PC-3 (cell line): ENCODE data around the gene PDE6G. TPM values are rescaled to one million over a fixed set of nuclear protein-coding genes. Genes with fewer than 3 reads are reported as not detected.
A peak's percentile ranks its signal among the peaks of the same experiment; 100 is the strongest.

Experiments used
- ATAC-seq: fragments of 200-7000 bp; cut with Tn5 transposase; 2 replicates; pipeline ENCODE4 v1.9.1; 2020; ENCODE audit warnings: mild to moderate bottlenecking, moderate library complexity
- BruUV-seq: library from RNA; stranded (reverse); fragments of 400-500 nt; replicated peaks from 2 replicates; lab custom pipeline; 2021; lab: Mats Ljungman, UMichigan
- CTCF ChIA-PET: fragments of 300-600 bp; sonication (Branson Sonifier 250); formaldehyde crosslinking; loops from one replicate; lab custom pipeline; 2022; ENCODE audit warnings: antibody characterized with exemption; lab: Charles Lee
- POLR2A ChIA-PET: fragments of 300-600 bp; sonication (Branson Sonifier 250); formaldehyde crosslinking; loops from one replicate; lab custom pipeline; 2022; ENCODE audit warnings: antibody characterized with exemption; ENCODE audit not compliant: unreplicated experiment; lab: Charles Lee
- DNase-seq: peaks from one replicate; pipeline ENCODE4 v3.0.0-alpha.2; 2015
- H2AFZ ChIP-seq: fragments of 300-600 bp; sonication (generic); 2 replicates; pipeline ENCODE4 v1.6.0; 2016; ENCODE audit warnings: antibody characterized with exemption, low read length
- H3F3A ChIP-seq: fragments of 300-600 bp; sonication (generic); one replicate; pipeline ENCODE4 v1.6.0; 2017; ENCODE audit warnings: antibody characterized with exemption, low read length, control low read depth, mild to moderate bottlenecking; ENCODE audit not compliant: unreplicated experiment
- H3K27ac ChIP-seq: fragments of 300-600 bp; sonication (generic); 2 replicates; pipeline ENCODE4 v1.5.1; 2016; ENCODE audit warnings: mild to moderate bottlenecking, low read length
- H3K27me3 ChIP-seq: fragments of 300-600 bp; sonication (generic); 2 replicates; pipeline ENCODE4 v1.6.1; 2016; ENCODE audit warnings: low read length, mixed read lengths
- H3K36me3 ChIP-seq: fragments of 300-600 bp; sonication (generic); 2 replicates; pipeline ENCODE4 v1.6.1; 2016; ENCODE audit warnings: low read depth, mixed run types, low read length, mixed read lengths
- H3K4me1 ChIP-seq: fragments of 300-600 bp; sonication (generic); 2 replicates; pipeline ENCODE4 v1.5.1; 2016; ENCODE audit warnings: low read length; ENCODE audit not compliant: insufficient read depth
- H3K4me2 ChIP-seq: fragments of 300-600 bp; sonication (generic); 2 replicates; pipeline ENCODE4 v1.6.0; 2016; ENCODE audit warnings: low read length
- H3K4me3 ChIP-seq: fragments of 300-600 bp; sonication (generic); 2 replicates; pipeline ENCODE4 v1.5.1; 2016; ENCODE audit warnings: mild to moderate bottlenecking, low read length, mixed read lengths
- H3K79me2 ChIP-seq: fragments of 300-600 bp; sonication (generic); 2 replicates; pipeline ENCODE4 v1.6.1; 2017; ENCODE audit warnings: low read length, mixed read lengths
- H3K9ac ChIP-seq: fragments of 300-600 bp; sonication (generic); 2 replicates; pipeline ENCODE4 v1.6.0; 2016; ENCODE audit warnings: mild to moderate bottlenecking, low read length
- H3K9me2 ChIP-seq: fragments of 300-600 bp; sonication (generic); replicated peaks from 2 replicates; pipeline ENCODE4 v1.6.1; 2016; ENCODE audit warnings: mixed run types, low read length, mixed read lengths
- H3K9me3 ChIP-seq: fragments of 300-600 bp; sonication (generic); 2 replicates; pipeline ENCODE4 v1.6.1; 2016; ENCODE audit warnings: low read length, mixed read lengths
- H4K20me1 ChIP-seq: fragments of 300-600 bp; sonication (generic); 2 replicates; pipeline ENCODE4 v1.6.1; 2016; ENCODE audit warnings: low read length, mixed read lengths
- EZH2 ChIP-seq: fragments of 300-600 bp; sonication (generic); IDR thresholded peaks from one replicate; pipeline ENCODE4 v1.6.1; 2017; ENCODE audit warnings: antibody characterized with exemption, mild to moderate bottlenecking, low read length; ENCODE audit not compliant: unreplicated experiment
- EZH2phosphoT487 ChIP-seq: fragments of 300-600 bp; sonication (generic); IDR thresholded peaks from 2 replicates; pipeline ENCODE4 v1.6.1; 2018; ENCODE audit warnings: mild to moderate bottlenecking, antibody characterized with exemption, low read length, borderline replicate concordance
- intact Hi-C: fragments of 100-400 bp; cut with micrococcal nuclease; formaldehyde crosslinking; loops from 2 replicates; pipeline ENCODE4 v1.9.0; 2023
- total RNA-seq: library from RNA; depleted of rRNA; stranded (reverse); fragments of >200 nt; gene quantifications from 2 replicates; pipeline ENCODE4 v1.2.3, GENCODE V29; 2014
- TF ChIP-seq, protein P1 (sequence below): fragments of 300-600 bp; sonication (generic); conservative IDR thresholded peaks from 2 replicates; pipeline ENCODE4 v1.5.1; 2017; ENCODE audit warnings: antibody characterized with exemption, low read depth, mild to moderate bottlenecking, low read length

The PDE6G gene
- total RNA-seq, 1 experiment from 2014 or later, result not detected

DNA sequence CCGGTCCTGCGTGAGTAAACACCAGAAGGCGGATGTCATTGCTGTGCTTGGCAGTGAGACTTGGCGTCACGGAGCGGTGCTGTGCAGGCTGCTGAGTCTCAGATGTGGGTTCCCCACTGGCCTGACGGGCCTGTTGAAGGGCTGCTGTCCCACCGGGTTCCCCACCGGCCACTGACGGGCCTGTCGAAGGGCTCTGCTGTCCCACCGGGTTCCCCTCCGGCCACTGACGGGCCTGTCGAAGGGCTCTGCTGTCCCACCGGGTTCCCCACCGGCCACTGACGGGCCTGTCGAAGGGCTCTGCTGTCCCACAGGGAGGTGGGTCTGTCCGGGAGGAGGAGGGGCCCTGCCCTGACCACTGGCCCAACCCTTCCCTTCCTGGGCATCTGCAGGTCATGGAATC, 30.3 kb upstream of the PDE6G start:
- DNase-seq (no peak), ATAC-seq (no peak)
- H3K27ac ChIP-seq, result no peak overlapping the region
- POLR2A ChIA-PET, result no interaction called here
- intact Hi-C loops, result no loop called here
- no peak overlapping the region for H3K4me2 ChIP-seq
- TF ChIP-seq EZH2 (no peak), EZH2phosphoT487 (no peak)
- TF ChIP-seq, protein P1, sequence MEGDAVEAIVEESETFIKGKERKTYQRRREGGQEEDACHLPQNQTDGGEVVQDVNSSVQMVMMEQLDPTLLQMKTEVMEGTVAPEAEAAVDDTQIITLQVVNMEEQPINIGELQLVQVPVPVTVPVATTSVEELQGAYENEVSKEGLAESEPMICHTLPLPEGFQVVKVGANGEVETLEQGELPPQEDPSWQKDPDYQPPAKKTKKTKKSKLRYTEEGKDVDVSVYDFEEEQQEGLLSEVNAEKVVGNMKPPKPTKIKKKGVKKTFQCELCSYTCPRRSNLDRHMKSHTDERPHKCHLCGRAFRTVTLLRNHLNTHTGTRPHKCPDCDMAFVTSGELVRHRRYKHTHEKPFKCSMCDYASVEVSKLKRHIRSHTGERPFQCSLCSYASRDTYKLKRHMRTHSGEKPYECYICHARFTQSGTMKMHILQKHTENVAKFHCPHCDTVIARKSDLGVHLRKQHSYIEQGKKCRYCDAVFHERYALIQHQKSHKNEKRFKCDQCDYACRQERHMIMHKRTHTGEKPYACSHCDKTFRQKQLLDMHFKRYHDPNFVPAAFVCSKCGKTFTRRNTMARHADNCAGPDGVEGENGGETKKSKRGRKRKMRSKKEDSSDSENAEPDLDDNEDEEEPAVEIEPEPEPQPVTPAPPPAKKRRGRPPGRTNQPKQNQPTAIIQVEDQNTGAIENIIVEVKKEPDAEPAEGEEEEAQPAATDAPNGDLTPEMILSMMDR, result no peak
- no TSS peak for BruUV-seq
- peaks cover 45% of the 10 kb centered on the region for H3K36me3 ChIP-seq
- H2AFZ ChIP-seq, result no peak overlapping the region
- no peaks in the 10 kb centered on the region for H3K27me3 ChIP-seq
- H3K4me3 ChIP-seq, result no peak overlapping the region
- CTCF ChIA-PET, result no interaction called here
- peaks cover 89% of the 10 kb centered on the region for H3K79me2 ChIP-seq
- H3F3A ChIP-seq, result peaks cover 5% of the 10 kb centered on the region
- H3K9me2 ChIP-seq, result no peaks in the 10 kb centered on the region
- no peak overlapping the region for H3K9ac ChIP-seq
- H3K4me1 ChIP-seq, result peaks cover 24% of the 10 kb centered on the region
- peaks cover 55% of the 10 kb centered on the region for H4K20me1 ChIP-seq
- H3K9me3 ChIP-seq, result no peaks in the 10 kb centered on the region

DNA sequence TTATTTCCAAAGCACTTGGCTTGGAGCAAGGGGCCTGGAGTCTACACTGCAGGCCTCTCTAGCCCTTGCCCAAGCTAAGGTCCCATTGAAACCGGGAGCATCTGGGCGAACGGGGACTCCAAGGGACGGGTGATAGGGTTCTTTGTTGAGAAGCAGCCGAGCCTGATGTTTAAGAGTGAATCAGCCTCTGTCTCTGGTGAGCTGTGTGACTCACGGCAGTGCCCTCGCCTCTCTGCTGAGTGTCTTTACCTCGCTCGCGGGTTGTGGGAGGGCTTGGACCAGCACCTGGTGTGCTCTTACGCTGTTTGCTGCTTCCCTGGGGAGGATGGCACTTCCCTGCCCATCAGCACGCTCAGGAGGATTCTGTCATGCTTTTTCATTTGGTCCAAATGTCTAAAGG, 28.8 kb upstream of the PDE6G start:
- Histone ChIP-seq H3F3A (peaks cover 5% of the 10 kb centered on the region), H3K9me2 (no peaks in the 10 kb centered on the region), H3K79me2 (peaks cover 86% of the 10 kb centered on the region), H3K27ac (peak overlapping the region; percentile 94), H3K36me3 (peaks cover 38% of the 10 kb centered on the region), H3K4me3 (peak overlapping the region; percentile 87), H2AFZ (no peak overlapping the region), H3K9me3 (no peaks in the 10 kb centered on the region), H4K20me1 (peaks cover 54% of the 10 kb centered on the region), H3K27me3 (no peaks in the 10 kb centered on the region), H3K4me1 (peaks cover 24% of the 10 kb centered on the region), H3K9ac (peak overlapping the region; percentile 95), H3K4me2 (peak overlapping the region; percentile 96)
- ChIA-PET CTCF (no interaction called here), POLR2A (interaction anchor here (0.7 to 1.0 kb wide), 2 partner anchors 17 to 18 kb away, joined by 4 to 6 read pairs; partner anchors contain the start of gene MRPL12)
- DNase-seq, result peak; percentile 88
- no TSS peak for BruUV-seq
- peak; percentile 62 for ATAC-seq
- intact Hi-C loops, result no loop called here
- TF ChIP-seq EZH2phosphoT487 (no peak), EZH2 (no peak)
- TF ChIP-seq, protein P1, result no peak

DNA sequence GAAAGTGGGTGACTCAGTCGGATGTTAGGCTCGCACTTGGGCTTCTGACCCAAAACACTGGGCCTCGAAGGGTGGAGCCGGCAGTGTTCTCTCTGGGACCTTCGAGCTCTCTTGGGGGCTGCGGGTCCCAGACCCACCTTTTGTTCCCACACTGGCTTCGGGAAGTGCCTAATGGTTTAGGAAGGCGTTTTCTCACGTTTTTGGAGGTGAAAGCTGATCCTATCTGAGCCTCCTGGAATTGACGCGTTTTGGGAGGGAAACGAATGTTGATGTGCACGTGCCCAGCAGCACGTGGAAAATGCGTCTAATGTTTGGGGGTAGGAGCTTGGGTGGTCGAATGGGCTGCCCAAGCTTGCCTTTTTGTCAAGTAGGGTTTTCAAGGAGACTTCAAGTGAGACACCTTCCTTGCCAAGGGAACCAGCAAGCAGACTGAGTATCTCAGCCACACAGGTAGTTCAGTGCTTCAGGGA, 28.1 kb upstream of the PDE6G start:
- BruUV-seq, result TSS peak; percentile 82
- Histone ChIP-seq H3K9me2 (no peaks in the 10 kb centered on the region), H3K36me3 (peaks cover 34% of the 10 kb centered on the region), H3F3A (peaks cover 5% of the 10 kb centered on the region), H2AFZ (no peak overlapping the region), H3K9ac (peak overlapping the region; percentile 95), H3K9me3 (no peaks in the 10 kb centered on the region), H3K4me3 (peak overlapping the region; percentile 87), H3K27me3 (no peaks in the 10 kb centered on the region), H3K4me2 (peak overlapping the region; percentile 96), H4K20me1 (peaks cover 47% of the 10 kb centered on the region), H3K27ac (peak overlapping the region; percentile 94), H3K79me2 (peaks cover 84% of the 10 kb centered on the region), H3K4me1 (peaks cover 24% of the 10 kb centered on the region)
- ATAC-seq (peak; percentile 56), DNase-seq (peak; percentile 85)
- CTCF ChIA-PET, result no interaction called here
- intact Hi-C loops, result no loop called here
- POLR2A ChIA-PET, result interaction anchor here (0.7 to 1.0 kb wide), 2 partner anchors 16 to 18 kb away, joined by 4 to 6 read pairs; partner anchors contain the start of gene MRPL12
- TF ChIP-seq EZH2, result no peak
- TF ChIP-seq, protein P1, result no peak
